Naive thymus-derived CD4-positive, alpha-beta T cell (primary cell): ENCODE results near the gene PNMA8C. TPM values are rescaled to one million over a fixed set of nuclear protein-coding genes. Genes with fewer than 3 reads are reported as not detected.

Experiments
- ATAC-seq: fragments of 150-1000 bp; cut with Tn5 transposase; 2 replicates; pipeline ENCODE4 v1.10.0; 2021; ENCODE audit warnings: mild to moderate bottlenecking, moderate library complexity
- CTCF ChIA-PET: fragments of 350-600 bp; sonication (Branson Sonifier 250); formaldehyde crosslinking; loops from one replicate; lab custom pipeline; 2021; ENCODE audit warnings: antibody characterized with exemption; lab: Charles Lee
- POLR2A ChIA-PET: fragments of 350-600 bp; sonication (Branson Sonifier 250); formaldehyde crosslinking; loops from one replicate; lab custom pipeline; 2021; ENCODE audit warnings: antibody characterized with exemption, inconsistent platforms; lab: Charles Lee
- DNase-seq, 9 donors: peaks; one replicate each; pipeline versions ENCODE4 v3.0.0 to v3.0.0-alpha.2; 2020 to 2022; ENCODE audit warnings: mixed read lengths in 1 of 9
- H3K27ac ChIP-seq: one replicate; pipeline ENCODE4 v1.7.0; 2013; ENCODE audit warnings: mild to moderate bottlenecking, low read depth, low read length, moderate library complexity
- H3K27me3 ChIP-seq, 2 donors: one replicate each; pipeline ENCODE4 v1.7.0; 2013; ENCODE audit warnings: low read length in 2 of 2, mild to moderate bottlenecking in 2 of 2, moderate library complexity in 2 of 2; ENCODE audit not compliant: control insufficient read depth in 2 of 2, insufficient read depth in 2 of 2
- H3K36me3 ChIP-seq, 3 experiments: 1 replicate in 2 of 3; 2 replicates in 1 of 3; pipeline ENCODE4 v1.7.0; 2013; ENCODE audit warnings: low read length in 3 of 3, mild to moderate bottlenecking in 3 of 3, moderate library complexity in 1 of 3; ENCODE audit not compliant: insufficient read depth in 3 of 3, control insufficient read depth in 2 of 3
- H3K4me1 ChIP-seq, 2 donors: one replicate each; pipeline ENCODE4 v1.7.0; 2013; ENCODE audit warnings: low read length in 2 of 2, mild to moderate bottlenecking in 2 of 2, moderate library complexity in 1 of 2; ENCODE audit not compliant: control insufficient read depth in 2 of 2, insufficient read depth in 2 of 2
- H3K4me3 ChIP-seq: 2 replicates; pipeline ENCODE4 v1.7.0; 2013; ENCODE audit warnings: mild to moderate bottlenecking, low read length
- H3K9me3 ChIP-seq, 3 experiments: 1 replicate in 2 of 3; 2 replicates in 1 of 3; pipeline ENCODE4 v1.7.0; 2013; ENCODE audit warnings: low read length in 3 of 3; ENCODE audit not compliant: control insufficient read depth in 2 of 3
- H3K27ac Mint-ChIP-seq, 9 donors: one replicate each; pipeline ENCODE4 v1.8.0; 2020 to 2022; ENCODE audit warnings: mixed read lengths in 9 of 9, mild to moderate bottlenecking in 8 of 9, moderate library complexity in 5 of 9, inconsistent platforms in 2 of 9
- H3K27me3 Mint-ChIP-seq, 5 donors: one replicate each; pipeline ENCODE4 v1.8.0; 2021 to 2022; ENCODE audit warnings: mixed read lengths in 5 of 5, mild to moderate bottlenecking in 1 of 5
- H3K36me3 Mint-ChIP-seq, 5 donors: one replicate each; pipeline ENCODE4 v1.8.0; 2020 to 2022; ENCODE audit warnings: mixed read lengths in 5 of 5, mild to moderate bottlenecking in 3 of 5, inconsistent platforms in 1 of 5
- H3K4me1 Mint-ChIP-seq, 7 donors: one replicate each; pipeline ENCODE4 v1.8.0; 2020 to 2022; ENCODE audit warnings: mixed read lengths in 7 of 7, mild to moderate bottlenecking in 3 of 7, inconsistent platforms in 1 of 7
- H3K4me3 Mint-ChIP-seq, 10 donors: one replicate each; pipeline ENCODE4 v1.8.0; 2020 to 2022; ENCODE audit warnings: mild to moderate bottlenecking in 10 of 10, mixed read lengths in 10 of 10, moderate library complexity in 6 of 10, inconsistent platforms in 2 of 10
- H3K9me3 Mint-ChIP-seq, 11 donors: one replicate each; pipeline ENCODE4 v1.8.0; 2020 to 2022; ENCODE audit warnings: mixed read lengths in 11 of 11, mild to moderate bottlenecking in 4 of 11, inconsistent platforms in 1 of 11, moderate library complexity in 1 of 11
- intact Hi-C, 2 donors: fragments of 100-400 bp; cut with micrococcal nuclease; formaldehyde crosslinking; loops; one replicate each; pipeline ENCODE4 v1.15.1; 2023
- polyA plus RNA-seq, 2 donors: library from polyadenylated mRNA; unstranded; fragments of 300-500 nt; fragmentation: Illumina TruSeq; gene quantifications; one replicate each; pipeline ENCODE4 v1.2.3, GENCODE V29; 2021
- total RNA-seq, 6 experiments: library from RNA in 5 of 6; stranded (reverse) in 5 of 6; gene quantifications; 1 replicate in 5 of 6; 2 replicates in 1 of 6; pipeline ENCODE4 v1.2.3 and lab custom pipeline; 2021 to 2026

Gene PNMA8C
- total and polyA plus RNA-seq, 7 experiments from 2014 or later = not detected

DNA sequence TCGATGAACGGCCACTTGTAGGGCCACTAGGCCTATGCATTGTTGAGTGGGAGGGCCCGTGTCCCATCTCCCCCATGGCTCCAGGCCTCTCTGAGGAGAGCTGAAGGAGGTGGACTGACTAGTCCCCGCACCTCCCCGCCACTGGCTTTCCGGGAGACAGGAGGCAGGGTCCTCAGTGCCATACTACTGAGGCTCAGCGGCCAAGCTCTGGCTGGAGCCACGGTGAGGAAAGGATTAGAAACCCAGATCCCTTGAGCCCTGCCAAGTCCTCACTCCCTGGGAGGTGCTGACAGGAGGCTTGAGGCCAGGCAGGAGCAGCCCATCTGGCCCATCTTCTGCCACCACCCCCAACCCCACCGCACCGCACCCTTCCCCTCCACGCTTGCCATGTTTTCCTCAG is 44.3 kb downstream of the PNMA8C start:
- Mint-ChIP-seq H3K36me3 (peaks cover 14 to 70% (median 33%) of the 10 kb centered on the region in 5 donors), H3K27me3 (no peaks in the 10 kb centered on the region), H3K9me3 (peaks cover 0 to 3% (median 0%) of the 10 kb centered on the region in 11 donors), H3K4me3 (no peak overlapping the region), H3K4me1 (peaks cover 2 to 12% (median 5%) of the 10 kb centered on the region in 7 donors), H3K27ac (no peak overlapping the region)
- ChIA-PET CTCF (interaction anchor here (0.6 kb wide), 2 partner anchors 41 to 67 kb away, joined by 3 read pairs; no protein-coding TSS in a partner anchor), POLR2A (no interaction called here)
- no peak overlapping the region for H3K4me3 ChIP-seq
- H3K4me1 ChIP-seq = no peaks in the 10 kb centered on the region
- intact Hi-C loops = no loop called here
- H3K36me3 ChIP-seq = peaks cover 0 to 91% (median 8%) of the 10 kb centered on the region in 3 experiments
- no peak overlapping the region for H3K27ac ChIP-seq
- no peaks in the 10 kb centered on the region for H3K27me3 ChIP-seq
- ATAC-seq (no peak), DNase-seq (no peak)
- no peaks in the 10 kb centered on the region for H3K9me3 ChIP-seq

DNA sequence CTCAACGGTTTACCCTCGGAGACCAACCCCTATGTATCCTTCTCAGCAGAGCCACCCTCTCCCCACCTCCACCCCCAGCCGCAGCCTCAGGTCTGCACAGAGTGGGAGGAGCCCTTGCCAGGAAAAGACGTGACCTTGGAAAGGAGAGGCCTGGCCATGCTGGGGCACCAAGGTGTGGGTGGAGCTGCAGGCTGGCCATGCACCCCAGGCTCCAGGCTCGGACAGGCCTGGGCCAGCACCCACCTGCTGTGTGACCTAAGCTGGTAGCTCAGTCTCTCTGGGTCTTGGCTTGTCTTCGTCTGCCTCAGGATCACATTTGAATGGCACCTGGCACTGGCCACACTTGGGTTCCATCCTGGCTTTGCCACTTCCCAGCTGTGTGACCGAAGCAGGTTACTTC is 44.9 kb downstream of the PNMA8C start:
- no peak for DNase-seq
- no peaks in the 10 kb centered on the region for H3K9me3 ChIP-seq
- Mint-ChIP-seq H3K27ac (no peak overlapping the region), H3K9me3 (no peaks in the 10 kb centered on the region), H3K4me3 (no peak overlapping the region), H3K36me3 (peaks cover 13 to 67% (median 29%) of the 10 kb centered on the region in 5 donors), H3K27me3 (no peaks in the 10 kb centered on the region), H3K4me1 (peaks cover 2 to 14% (median 5%) of the 10 kb centered on the region in 7 donors)
- ATAC-seq = no peak
- intact Hi-C loops = no loop called here
- CTCF ChIA-PET = interaction anchor here (0.6 kb wide), 1 partner anchor 42 kb away, joined by 3 read pairs; no protein-coding TSS in a partner anchor
- H3K4me3 ChIP-seq = no peak overlapping the region
- no peaks in the 10 kb centered on the region for H3K27me3 ChIP-seq
- no peaks in the 10 kb centered on the region for H3K4me1 ChIP-seq
- H3K36me3 ChIP-seq = peaks cover 0 to 88% (median 8%) of the 10 kb centered on the region in 3 experiments
- no peak overlapping the region for H3K27ac ChIP-seq
- POLR2A ChIA-PET = no interaction called here

DNA sequence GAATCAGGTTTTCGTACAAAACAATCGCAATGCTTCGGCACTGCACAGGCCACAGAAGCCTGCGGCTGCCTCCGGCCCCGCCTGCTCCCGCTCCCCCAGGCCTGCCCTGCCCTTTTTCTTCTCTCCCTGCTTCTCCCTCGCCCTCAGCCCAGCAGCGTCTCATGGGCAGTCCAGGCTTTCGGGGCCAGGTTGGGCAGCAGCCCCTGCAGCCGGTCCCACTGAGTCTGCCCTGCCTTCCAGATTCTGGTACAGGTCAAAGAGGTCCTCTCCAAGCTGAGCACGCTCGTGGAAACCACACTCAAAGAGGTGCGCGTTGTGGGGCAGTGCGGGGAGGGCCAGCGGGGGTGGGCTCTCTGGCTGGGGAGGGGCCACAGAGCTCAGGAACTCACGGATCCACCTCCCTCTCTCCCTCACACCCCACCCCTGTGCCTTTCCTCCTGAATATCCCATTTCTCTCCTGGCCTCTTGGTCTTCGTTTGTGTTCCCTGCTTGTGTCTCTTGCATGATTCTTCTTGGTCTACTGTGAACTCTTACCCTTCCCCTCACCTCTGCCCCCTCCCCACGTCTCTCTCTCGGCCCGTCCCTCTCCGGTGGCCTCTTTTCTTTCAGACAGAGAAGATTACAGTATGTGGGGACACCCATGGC is 45.4 kb downstream of the PNMA8C start:
- Histone ChIP-seq H3K36me3 (peaks cover 0 to 82% (median 8%) of the 10 kb centered on the region in 3 experiments), H3K27ac (no peak overlapping the region), H3K4me3 (no peak overlapping the region), H3K4me1 (no peaks in the 10 kb centered on the region), H3K27me3 (no peaks in the 10 kb centered on the region), H3K9me3 (no peaks in the 10 kb centered on the region)
- intact Hi-C loops = no loop called here
- no peak for ATAC-seq
- DNase-seq = no peak
- Mint-ChIP-seq H3K27ac (no peak overlapping the region), H3K9me3 (no peaks in the 10 kb centered on the region), H3K27me3 (no peaks in the 10 kb centered on the region), H3K4me3 (no peak overlapping the region), H3K36me3 (peaks cover 13 to 65% (median 29%) of the 10 kb centered on the region in 5 donors), H3K4me1 (peaks cover 2 to 14% (median 5%) of the 10 kb centered on the region in 7 donors)
- ChIA-PET CTCF (no interaction called here), POLR2A (no interaction called here)

DNA sequence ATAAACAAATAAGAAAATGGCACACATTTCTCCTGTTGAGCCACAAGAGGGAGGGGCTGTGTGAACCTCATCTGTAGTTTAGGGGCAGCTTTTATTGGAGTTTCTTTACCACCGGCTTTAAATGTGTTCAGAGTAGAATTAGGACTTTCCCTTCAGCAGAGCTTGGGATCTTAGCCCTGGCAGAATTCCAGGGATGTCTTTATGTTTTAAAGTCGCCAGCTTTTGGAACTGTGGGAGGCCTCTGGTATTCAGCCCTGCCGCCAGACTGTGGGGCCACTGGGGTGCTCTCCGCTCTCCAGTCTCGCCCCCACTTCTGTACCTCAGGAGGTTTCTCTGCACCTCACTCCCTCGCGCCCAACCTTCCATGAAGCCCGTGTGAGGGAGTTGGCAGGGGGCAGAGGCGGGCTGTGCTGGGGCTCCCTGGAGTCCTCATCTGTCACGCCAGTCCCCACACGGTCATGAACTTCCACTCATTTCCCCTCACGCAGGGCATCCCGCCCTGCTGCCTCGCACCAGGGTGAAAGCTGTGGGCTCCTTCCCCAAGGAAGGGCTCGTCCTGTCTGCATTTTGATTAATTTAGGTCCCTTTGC is 46.9 kb downstream of the PNMA8C start:
- no peaks in the 10 kb centered on the region for H3K27me3 Mint-ChIP-seq
- Histone ChIP-seq H3K27ac (no peak overlapping the region), H3K36me3 (peaks cover 4 to 81% (median 8%) of the 10 kb centered on the region in 3 experiments), H3K9me3 (no peaks in the 10 kb centered on the region), H3K4me3 (no peak overlapping the region), H3K27me3 (no peaks in the 10 kb centered on the region), H3K4me1 (no peaks in the 10 kb centered on the region)
- H3K4me1 Mint-ChIP-seq = peaks cover 2 to 14% (median 5%) of the 10 kb centered on the region in 7 donors
- peaks cover 13 to 68% (median 29%) of the 10 kb centered on the region in 5 donors for H3K36me3 Mint-ChIP-seq
- no peaks in the 10 kb centered on the region for H3K9me3 Mint-ChIP-seq
- ATAC-seq (no peak), DNase-seq (no peak)
- ChIA-PET POLR2A (no interaction called here), CTCF (interaction anchor here (0.9 kb wide), 1 partner anchor 12 kb away, joined by 4 read pairs; no protein-coding TSS in a partner anchor)
- no peak overlapping the region for H3K27ac Mint-ChIP-seq
- intact Hi-C loops = no loop called here
- H3K4me3 Mint-ChIP-seq = no peak overlapping the region

DNA sequence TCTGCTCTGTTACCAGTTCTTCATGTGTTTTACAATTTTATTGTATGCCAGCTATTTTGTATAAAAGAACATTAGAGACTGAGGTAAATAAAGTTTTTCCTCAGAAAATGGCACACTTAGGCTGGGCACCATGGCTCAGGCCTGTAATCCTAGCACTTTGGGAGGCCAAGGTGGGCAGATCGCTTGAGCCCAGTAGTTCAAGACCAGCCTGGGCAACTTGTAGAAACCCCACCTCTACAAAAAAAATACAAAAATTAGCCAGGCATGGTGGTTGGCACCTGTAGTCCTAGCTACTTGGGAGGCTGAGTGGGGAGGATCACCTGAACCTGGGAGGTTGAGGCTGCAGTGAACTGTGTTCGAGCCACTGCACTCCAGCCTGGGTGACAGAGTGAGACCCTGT is 47.4 kb downstream of the PNMA8C start:
- intact Hi-C loops = no loop called here
- H3K4me3 Mint-ChIP-seq = no peak overlapping the region
- Histone ChIP-seq H3K36me3 (peaks cover 4 to 82% (median 8%) of the 10 kb centered on the region in 3 experiments), H3K4me1 (no peaks in the 10 kb centered on the region), H3K27me3 (no peaks in the 10 kb centered on the region), H3K27ac (no peak overlapping the region), H3K4me3 (no peak overlapping the region), H3K9me3 (no peaks in the 10 kb centered on the region)
- H3K4me1 Mint-ChIP-seq = peaks cover 2 to 14% (median 6%) of the 10 kb centered on the region in 7 donors
- H3K36me3 Mint-ChIP-seq = peaks cover 13 to 71% (median 31%) of the 10 kb centered on the region in 5 donors
- no peak overlapping the region for H3K27ac Mint-ChIP-seq
- DNase-seq = no peak
- H3K27me3 Mint-ChIP-seq = no peaks in the 10 kb centered on the region
- H3K9me3 Mint-ChIP-seq = no peaks in the 10 kb centered on the region
- POLR2A ChIA-PET = no interaction called here
- ATAC-seq = no peak
- CTCF ChIA-PET = interaction anchor here (0.7 to 0.9 kb wide), 2 partner anchors 11 to 34 kb away, joined by 4 read pairs; no protein-coding TSS in a partner anchor

DNA sequence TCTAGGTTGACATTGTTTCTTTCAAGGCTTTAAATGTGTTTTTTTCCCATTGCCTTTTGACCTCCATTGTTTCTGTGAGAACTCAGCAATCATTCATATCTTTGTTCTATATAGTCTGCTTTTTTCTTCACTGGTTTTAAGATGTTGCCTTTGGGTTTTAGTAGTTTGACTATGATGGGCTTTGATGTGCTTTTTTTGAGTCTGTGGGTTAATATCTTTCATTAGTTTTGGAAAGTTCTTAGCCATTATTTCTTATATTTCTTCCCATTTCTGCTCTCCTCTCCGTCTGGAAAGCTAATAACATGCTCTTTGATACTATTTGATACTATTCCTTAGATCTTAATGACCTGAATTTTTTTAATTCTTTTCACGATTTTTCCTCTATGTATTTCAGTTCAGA is 48.0 kb downstream of the PNMA8C start:
- DNase-seq (no peak), ATAC-seq (no peak)
- Mint-ChIP-seq H3K4me3 (no peak overlapping the region), H3K9me3 (no peaks in the 10 kb centered on the region), H3K27ac (peak overlapping the region in 2 of 9 donors; percentile 7 to 19), H3K27me3 (no peaks in the 10 kb centered on the region), H3K4me1 (peaks cover 2 to 14% (median 9%) of the 10 kb centered on the region in 7 donors), H3K36me3 (peaks cover 13 to 73% (median 36%) of the 10 kb centered on the region in 5 donors)
- H3K27ac ChIP-seq = no peak overlapping the region
- H3K36me3 ChIP-seq = peaks cover 4 to 89% (median 8%) of the 10 kb centered on the region in 3 experiments
- no peak overlapping the region for H3K4me3 ChIP-seq
- no peaks in the 10 kb centered on the region for H3K27me3 ChIP-seq
- CTCF ChIA-PET = interaction anchor here (0.7 kb wide), 1 partner anchor 33 kb away, joined by 4 read pairs; no protein-coding TSS in a partner anchor
- no peaks in the 10 kb centered on the region for H3K4me1 ChIP-seq
- no peaks in the 10 kb centered on the region for H3K9me3 ChIP-seq
- POLR2A ChIA-PET = no interaction called here
- intact Hi-C loops = no loop called here
